22Rv1 (cell line): ENCODE measurements around the gene CILP.
A peak's percentile ranks its signal among the peaks of the same experiment; 100 is the strongest.

Experiments used
- ZFX ChIP-seq: fragments of 450-650 bp; IDR thresholded peaks from 2 replicates; pipeline ENCODE4 v1.6.1; 2017; ENCODE audit warnings: antibody characterized with exemption, borderline replicate concordance
- TF ChIP-seq, protein P1 (sequence below): fragments of 450-650 bp; IDR thresholded peaks from 2 replicates; pipeline ENCODE4 v1.5.1; 2017; ENCODE audit warnings: mild to moderate bottlenecking

DNA sequence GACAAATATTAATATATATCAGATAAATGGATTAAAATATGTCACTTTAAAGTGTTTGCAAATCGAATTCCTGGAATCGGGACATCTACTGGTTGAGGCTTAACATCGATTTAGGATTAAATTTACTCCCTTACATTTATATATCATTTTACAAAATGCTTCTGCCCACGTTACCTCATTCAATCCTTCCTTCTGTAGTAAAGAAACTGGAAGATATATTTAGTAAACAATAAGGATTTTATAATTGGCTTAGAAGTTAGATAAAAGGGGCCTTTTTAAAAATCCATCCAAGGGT, 27.5 kb downstream of the CILP start:
- TF ChIP-seq, protein P1, sequence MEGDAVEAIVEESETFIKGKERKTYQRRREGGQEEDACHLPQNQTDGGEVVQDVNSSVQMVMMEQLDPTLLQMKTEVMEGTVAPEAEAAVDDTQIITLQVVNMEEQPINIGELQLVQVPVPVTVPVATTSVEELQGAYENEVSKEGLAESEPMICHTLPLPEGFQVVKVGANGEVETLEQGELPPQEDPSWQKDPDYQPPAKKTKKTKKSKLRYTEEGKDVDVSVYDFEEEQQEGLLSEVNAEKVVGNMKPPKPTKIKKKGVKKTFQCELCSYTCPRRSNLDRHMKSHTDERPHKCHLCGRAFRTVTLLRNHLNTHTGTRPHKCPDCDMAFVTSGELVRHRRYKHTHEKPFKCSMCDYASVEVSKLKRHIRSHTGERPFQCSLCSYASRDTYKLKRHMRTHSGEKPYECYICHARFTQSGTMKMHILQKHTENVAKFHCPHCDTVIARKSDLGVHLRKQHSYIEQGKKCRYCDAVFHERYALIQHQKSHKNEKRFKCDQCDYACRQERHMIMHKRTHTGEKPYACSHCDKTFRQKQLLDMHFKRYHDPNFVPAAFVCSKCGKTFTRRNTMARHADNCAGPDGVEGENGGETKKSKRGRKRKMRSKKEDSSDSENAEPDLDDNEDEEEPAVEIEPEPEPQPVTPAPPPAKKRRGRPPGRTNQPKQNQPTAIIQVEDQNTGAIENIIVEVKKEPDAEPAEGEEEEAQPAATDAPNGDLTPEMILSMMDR: peak; percentile 25; the same call in 1 of the 2 replicates
- TF ChIP-seq ZFX: no peak
